ENCODE results near the gene PLPP2.
"Not testable (repeated sequence)": the region's sequence is repeated elsewhere in the genome, so short reads cannot be mapped to it uniquely, and the experiment has no call there.

The PLPP2 gene

DNA sequence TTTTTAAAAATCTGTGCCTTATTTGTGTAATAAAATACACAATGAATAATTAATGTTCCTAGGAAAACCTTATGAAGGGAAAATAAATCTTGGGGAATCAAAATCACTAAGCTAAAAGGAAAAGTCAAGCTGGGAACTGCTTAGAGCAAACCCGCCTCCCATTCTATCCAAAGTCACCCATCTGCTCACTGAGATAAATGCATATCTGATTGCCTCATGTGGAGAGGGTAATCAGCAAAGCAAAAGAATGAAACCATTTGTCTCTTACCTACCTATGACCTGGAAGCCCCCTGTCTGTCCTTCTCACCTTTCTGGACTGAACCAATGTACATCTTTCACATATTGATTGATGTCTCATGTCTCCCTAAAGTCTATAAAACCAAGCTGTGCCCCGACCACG, 34.4 kb downstream of the PLPP2 start:
- not testable (repeated sequence) for DNase-seq

DNA sequence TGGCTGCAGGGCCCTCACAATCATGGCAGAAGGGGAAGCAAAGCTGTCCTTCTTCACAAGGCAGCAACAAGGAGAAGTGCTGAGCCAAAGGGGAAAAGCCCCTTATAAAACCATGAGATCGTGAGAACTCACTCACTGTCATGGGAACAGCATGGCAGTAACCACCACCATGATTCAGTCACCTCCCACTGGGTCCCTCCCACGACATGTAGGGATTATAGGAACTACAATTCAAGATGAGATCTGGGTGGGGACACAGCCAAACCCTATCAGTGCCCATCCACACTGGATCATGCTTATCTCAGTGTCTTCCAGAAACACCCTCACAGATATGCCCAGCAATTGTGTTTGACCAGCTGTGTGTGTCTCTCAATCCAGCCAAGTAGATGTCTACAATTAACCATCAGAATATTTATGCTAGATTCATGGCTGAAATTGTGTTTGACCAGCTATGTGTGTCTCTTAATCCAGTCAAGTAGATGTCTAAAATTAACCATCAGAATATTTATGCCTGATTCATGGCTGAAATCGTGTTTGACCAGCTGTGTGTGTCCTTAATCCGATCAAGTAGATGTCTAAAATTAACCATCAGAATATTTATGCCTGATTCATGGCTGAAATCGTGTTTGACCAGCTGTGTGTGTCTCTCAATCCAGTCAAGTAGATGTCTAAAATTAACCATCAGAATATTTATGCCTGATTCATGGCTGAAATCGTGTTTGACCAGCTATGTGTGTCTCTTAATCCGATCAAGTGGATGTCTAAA, 38.6 kb downstream of the PLPP2 start:
- not testable (repeated sequence) for DNase-seq

DNA sequence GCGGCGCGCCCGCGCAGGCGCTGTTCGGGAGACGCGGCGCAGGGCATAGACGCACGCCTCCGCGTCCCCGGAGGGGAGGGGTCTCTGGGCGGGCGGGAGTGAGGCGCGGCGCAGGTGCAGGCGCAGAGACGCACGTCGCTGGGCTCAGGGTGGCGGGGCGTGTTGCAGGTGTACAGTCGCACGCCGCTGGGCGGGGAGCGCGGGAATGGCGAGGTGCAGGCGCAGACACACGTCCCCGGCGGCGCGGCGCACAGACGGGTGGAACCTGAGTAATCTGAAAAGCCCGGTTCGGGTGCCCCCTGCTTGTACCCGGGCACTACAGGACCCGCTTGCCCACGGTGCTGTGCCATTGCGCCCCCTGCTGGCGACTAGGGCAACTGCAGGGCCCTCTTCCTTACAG, 44.7 kb downstream of the PLPP2 start:
- DNase-seq, result no peak

DNA sequence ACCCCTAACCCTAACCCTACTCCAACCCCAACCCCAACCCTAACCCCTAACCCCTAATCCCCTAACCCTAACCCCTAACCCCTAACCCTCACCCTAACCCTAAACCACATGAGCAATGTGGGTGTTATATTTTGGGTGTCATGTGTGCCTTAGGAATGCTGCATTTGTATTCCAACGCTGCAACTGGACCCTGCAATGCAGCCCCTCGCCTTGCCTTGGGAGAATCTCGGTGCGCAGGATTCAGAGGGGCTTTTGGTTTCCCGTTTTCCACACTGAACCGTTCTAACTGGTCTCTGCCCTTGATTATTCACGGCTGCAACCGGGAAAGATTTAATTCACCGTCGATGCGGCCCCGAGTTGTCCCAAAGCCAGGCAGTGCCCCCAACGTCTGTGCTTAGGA, 45.3 kb downstream of the PLPP2 start:
- DNase-seq, result not testable (repeated sequence)

DNA sequence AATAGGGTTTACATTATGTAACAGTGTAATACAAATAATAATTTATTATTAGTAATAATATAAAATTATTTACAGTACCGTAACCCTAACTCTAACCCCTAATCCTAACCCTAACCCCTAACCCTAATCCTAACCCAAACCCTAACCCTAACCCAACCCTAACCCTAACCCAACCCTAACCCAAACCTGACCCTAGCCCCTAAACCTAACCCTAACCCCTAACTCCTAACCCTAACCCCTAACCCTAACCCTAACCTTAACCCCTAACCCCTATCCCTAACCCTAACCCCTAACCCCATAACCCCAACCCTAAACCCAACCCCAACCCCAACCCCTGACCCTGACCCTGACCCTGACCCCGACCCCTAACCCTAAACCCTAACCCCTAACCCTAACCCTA, 45.7 kb downstream of the PLPP2 start:
- DNase-seq, result no peak

All from GF-D8 (cell line).